HG03442 (cell line): ENCODE data around the gene FGF5.
A peak's percentile ranks its signal among the peaks of the same experiment; 100 is the strongest.
"Not testable (repeated sequence)": the region's sequence is repeated elsewhere in the genome, so short reads cannot be mapped to it uniquely, and the experiment has no call there.

Experiments used
- ATAC-seq: cut with Tn5 transposase; IDR thresholded peaks from one replicate; pipeline ENCODE4 v1.9.1; 2021; ENCODE audit warnings: mild to moderate bottlenecking, moderate library complexity; ENCODE audit not compliant: unreplicated experiment

The FGF5 gene

GRCh38 chr4:80253510-80253909, 13.0 kb upstream of the FGF5 start:
- ATAC-seq, result no peak

DNA sequence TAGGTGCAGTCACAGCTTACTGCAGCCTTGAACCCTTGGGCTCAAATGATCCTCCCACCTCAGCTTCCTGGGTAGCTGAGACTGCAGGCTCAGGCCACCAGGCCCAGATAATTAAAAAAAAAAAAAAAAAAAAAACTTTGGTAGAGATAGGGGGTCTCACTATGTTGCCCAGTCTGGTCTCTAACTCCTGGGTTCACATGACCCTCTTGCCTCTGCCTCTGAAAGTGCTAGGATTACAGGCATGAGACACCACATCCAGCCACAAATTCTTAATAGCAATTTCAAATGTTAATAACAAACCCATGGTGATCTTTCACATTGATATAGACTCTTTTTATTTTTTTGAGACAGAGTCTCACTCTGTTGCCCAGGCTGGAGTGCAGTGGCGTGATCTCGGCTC, 12.3 kb upstream of the FGF5 start:
- ATAC-seq, result no peak

DNA sequence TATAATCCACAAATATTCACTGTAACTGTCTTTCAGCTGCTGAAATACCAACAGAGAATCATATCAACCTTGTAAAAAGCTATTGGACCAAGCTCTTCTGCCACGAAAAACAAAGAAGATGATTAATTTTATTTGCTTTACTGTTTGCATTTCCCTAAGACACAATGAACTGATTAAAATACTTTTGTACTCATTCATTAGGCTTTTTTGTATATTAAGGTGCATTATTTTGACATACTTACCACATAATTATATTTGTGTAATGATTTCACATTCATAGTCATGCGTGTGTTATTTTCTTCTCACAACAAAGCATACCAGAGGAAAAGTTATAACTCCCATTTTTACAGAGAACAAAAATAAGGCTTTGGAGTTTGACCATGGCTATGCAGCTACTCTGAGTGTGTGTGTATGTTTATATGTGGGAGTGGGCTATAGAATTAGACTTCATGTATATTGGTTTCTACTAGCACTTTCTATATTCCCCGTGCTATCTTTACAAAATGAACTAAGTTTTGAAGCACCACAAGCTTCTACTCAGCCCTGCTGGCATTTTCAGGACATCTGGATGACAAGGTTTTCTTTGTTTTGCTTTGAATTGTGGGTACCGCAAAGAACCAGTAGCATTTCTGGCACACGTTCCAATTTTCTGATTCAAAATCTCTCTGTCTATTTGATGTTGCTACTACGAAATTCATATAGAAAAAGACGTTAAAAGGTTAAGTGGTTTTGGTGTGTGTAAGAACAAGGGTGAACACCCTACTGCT, 11.0 kb upstream of the FGF5 start:
- no peak for ATAC-seq

DNA sequence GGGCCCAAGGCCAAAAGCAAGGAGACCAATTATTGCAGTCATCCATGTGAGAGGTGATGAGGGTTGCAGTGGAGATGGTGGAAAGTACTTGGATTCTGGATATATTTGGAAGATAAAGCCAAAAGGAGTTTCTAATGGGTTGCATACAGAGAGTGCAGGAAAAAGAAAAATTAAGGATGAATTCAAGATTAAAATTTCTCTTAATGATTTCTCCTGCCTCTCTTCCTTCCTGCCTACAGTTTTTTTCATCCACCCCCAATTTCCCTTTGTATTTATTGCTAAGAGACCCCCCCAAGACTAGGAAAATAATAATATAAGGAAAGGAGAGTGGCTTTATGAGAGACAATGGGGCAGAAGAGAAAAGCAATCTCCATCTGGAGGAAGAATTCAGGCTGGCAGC, 8.6 kb upstream of the FGF5 start:
- ATAC-seq, result no peak

DNA sequence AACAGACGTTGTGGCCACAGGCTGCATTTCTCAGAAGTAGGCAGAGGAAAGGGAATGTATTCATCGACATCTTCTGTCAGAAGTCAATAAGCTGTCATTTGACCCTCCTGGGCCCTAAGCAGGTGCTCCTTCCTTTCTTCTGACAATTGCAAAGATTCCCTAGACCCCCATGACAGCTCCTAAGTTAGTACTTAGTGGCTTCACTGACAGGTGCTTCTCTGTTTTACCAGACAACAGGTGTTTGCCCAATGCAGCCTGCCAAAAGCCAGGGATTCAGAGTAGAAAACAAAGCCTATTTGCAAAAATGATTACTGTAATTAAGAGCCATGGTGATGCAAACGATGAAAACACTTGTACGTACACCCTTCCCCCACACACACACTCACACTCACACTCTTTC, 7.5 kb upstream of the FGF5 start:
- no peak for ATAC-seq

DNA sequence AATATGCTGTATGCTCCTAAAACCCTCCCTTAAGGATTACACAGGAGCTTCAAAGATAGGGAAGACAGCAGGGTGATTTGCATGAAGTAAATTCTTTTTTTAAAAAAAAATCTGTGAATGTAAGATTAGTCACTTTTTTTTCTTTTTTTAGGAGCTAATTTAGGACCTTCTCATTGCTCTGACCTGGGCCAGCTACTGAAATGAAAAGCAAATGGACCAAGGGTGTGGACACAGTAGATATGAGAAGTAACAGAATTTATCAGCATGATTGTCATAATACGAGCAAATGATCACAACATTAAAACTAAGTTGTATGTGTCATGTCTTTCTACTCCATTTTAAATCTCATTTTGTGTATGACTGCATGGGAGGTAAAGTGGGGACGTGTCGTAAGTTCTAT, 6.6 kb upstream of the FGF5 start:
- ATAC-seq, result no peak

GRCh38 chr4:80261989-80262600, 4.4 kb upstream of the FGF5 start:
- no peak for ATAC-seq

DNA sequence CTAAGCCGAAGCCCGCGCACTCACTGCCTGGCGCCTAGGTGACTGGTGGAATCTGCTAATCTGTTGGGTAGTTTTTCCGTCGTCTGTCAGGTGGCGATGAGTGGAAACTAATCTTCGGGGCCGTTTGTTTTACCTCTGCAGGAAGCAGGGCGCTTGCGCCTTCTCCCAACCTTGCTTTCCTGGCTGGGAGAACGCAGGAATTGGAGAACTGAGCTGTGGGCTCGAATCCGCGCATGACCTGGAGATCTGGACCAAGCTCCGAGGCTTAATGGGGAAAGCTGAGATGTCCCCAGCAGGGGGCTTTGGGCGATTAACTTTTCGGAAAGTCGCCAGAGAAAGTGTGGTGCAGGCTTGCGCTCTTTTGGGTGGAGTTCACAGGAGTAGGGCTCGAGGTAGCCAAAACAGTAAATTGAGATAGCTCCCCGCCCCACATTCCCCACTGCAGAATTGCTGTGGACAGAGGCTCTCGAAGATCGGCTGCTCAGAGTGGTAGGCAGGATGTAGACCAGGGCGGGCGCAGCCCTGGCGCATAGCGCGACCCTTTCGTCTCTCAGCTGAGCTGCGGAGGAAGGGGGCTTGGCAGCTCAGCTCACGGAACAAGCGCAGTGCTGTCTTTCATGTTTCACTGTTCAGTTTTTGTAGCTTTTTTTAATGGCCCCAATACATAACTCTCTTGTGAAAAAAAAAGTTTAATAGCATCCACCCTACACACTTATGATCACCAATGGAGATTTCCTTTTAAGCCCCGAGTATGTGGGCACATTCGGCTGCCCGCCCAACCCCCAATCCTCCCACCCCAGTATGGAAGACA, 2.7 kb upstream of the FGF5 start:
- no peak for ATAC-seq

- ATAC-seq, result no peak
Observed at GRCh38 chr4:80264352-80264647, 2.2 kb upstream of the FGF5 start.

- no peak for ATAC-seq
Observed at GRCh38 chr4:80264825-80265224, 1.6 kb upstream of the FGF5 start.

DNA sequence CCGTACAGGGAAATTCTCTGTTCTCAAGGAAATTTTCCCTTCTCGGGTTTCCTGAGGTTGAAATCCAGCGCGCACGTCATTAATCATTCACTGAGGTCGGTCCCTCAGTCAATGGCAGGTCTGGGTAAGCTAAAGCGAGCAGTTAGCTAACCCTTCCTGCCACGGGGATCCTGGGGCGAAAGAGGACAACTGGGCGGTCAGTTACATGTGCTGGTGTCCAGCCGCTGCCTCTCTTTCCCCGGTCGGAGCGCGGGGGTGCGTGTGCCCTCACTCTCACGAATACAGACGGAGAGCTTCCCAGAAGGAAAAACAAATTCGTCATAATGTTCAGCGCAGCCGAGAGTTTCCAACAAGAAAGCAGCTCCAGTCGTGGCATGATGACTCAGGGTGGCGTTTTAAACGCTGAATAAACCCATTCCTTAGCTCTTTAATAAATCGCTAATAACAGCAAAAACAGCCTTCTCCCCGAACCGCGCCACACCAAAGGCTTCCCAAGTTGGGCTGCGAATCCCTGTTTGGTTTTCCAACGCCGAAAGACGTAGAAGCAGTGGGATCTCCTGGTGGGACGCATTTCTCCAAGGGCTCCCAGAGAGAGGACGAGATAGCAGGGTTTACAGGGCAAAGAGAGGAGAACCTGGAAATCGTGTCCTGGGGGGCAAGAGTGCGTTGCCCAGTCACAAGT, 752 bp upstream of the FGF5 start:
- no peak for ATAC-seq

GRCh38 chr4:80266902-80267380, 477 bp downstream of the FGF5 start:
- peak; percentile 26 for ATAC-seq

- no peak for ATAC-seq
Observed at GRCh38 chr4:80268081-80268823, 1.8 kb downstream of the FGF5 start.

GRCh38 chr4:80268936-80269335, 2.5 kb downstream of the FGF5 start:
- ATAC-seq, result no peak

DNA sequence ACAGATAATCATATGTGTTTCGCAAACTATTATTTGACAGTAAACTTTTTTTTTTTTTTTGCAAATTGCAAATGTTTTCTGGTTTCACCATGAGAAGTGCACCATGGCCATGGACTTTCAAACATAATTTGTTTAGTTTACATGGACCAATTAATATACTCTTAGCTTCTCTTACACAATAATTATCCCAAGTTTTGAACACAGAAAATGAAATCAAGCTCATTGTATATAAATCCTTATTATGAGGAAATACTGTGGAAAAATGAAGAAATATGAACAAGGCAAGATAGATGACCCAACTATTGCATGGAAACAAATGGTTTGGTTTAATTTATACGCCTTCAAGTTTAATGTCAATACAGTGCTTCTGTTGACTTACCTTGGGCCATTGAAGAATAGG, 3.9 kb downstream of the FGF5 start:
- no peak for ATAC-seq

DNA sequence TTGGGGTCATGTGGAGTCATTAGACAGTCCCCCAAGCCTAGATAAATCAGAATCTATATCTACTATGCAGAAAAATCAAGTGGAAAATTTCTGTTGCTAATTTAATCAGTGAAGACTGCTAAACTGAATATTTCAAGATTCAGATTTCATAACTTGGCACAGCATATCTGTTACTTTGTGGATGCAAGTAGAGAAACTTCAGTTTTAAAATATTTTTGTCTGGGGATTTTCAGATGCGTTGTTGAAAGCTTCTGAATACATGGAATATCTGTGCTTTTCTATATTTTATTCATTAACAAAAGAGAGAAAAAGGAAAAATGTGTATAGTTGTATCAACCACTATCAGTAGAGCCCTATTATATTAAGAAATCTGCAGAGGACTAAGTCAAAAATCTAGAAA, 4.4 kb downstream of the FGF5 start:
- no peak for ATAC-seq

- ATAC-seq, result no peak
Observed at GRCh38 chr4:80271801-80272200, 5.3 kb downstream of the FGF5 start.

DNA sequence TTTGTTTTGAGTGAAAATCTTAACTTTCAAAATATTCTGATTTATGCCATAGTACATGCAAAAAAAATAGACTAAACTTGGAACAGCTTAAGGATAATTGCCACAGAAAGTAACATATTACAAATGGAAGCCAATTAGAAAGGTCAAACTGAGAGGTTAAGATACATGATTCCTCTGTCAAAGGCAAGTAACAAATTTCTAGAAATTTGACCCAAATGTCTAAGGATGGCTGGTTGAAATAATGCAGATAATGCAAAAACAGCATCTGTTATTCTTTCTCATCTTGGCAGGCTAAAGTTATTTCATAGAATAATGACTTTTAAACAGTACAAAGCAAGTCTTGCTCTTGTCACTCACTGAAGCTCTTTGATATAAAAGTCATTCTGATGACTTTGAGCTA, 10.5 kb downstream of the FGF5 start:
- ATAC-seq, result no peak

DNA sequence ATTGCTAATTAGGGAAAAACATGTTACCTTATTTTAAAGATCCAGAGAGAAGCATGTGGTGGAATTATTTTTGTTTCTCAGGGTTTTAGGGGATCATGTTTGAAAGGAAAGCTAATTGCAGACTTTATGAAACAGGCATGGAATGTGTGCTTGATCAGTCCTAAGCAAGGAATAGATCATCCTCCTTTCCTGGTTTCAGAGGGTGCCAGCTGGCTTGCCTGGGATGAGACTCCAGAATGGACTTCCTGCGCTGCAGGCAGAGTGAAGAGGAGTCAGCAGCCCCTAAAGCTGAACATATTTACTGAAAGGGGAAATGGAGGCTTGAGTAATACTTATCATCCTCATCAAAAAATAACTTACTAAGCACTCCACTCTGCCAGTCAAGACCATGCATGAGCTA, 13.3 kb downstream of the FGF5 start:
- no peak for ATAC-seq

DNA sequence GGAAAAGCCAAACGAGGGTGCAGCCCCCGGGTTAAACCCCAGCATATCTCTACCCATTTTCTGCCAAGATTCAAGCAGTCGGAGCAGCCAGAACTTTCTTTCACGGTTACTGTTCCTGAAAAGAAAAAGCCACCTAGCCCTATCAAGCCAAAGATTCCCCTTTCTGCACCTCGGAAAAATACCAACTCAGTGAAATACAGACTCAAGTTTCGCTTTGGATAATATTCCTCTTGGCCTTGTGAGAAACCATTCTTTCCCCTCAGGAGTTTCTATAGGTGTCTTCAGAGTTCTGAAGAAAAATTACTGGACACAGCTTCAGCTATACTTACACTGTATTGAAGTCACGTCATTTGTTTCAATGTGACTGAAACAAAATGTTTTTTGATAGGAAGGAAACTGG, 20.0 kb downstream of the FGF5 start:
- ATAC-seq, result no peak

DNA sequence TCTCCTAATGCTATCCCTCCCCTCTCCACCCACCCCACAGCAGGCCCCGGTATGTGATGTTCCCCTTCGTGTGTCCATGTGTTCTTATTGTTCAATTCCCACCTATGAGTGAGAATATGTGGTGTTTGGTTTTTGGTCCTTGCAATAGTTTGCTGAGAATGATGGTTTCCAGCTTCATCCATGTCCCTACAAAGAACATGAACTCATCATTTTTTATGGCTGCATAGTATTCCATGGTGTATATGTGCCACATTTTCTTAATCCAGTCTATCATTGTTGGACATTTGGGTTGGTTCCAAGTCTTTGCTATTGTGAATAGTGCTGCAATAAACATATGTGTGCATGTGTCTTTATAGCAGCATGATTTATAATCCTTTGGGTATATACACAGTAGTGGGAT, 24.2 kb downstream of the FGF5 start:
- not testable (repeated sequence) for ATAC-seq
